ENCODE data around the gene STPG3. TPM values are rescaled to one million over a fixed set of nuclear protein-coding genes. Genes with fewer than 3 reads are reported as not detected.

The STPG3 gene
- total and polyA plus RNA-seq, 9 of the 15 experiments (the other 6 are each of a cell fraction or from before 2014, with no cell fraction given) = not detected

DNA sequence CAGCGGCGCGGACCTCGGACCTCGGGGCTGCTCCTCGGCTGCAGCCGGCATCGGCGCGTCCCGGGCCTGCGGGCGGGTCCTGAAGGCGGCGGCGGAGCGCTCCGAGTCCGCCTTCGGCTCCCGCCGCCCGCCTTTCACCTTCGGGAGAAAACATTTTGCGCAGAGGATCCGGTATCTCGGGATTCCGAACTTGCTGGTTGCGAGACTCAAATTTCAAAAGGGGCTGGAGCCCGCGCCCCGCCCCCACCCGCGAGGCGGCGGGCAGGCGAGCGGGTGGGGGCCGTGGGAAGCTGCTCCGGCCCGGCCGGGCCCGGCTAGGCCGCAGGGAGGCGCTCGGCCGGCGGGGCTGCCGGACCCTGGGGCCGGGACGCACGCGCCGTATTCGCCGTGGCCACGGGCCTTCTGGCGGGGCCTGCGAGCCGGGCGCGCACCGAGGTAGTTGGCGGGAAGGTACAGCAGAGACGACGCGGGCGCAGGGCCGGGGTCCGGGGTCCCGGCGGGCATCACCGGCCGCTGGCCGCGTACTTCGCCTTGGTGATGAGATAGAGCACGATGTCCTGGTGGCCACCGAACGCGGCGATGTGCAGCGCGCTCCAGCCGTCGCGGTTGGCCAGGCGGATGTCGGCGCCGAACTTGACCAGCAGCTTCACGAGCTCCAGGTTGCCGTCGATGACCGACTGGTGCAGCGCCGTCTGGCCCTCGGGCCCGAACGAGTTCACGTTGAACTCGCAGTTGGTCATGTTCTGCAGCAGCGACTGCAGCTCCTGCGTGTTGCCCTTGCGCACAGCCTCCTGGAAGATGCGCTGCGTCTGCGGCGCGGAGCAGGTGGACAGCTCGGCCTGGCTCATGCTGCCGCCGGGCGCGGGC lies 50.2 kb downstream of the STPG3 start (continued):
- TF ChIP-seq PRDM10 (IDR thresholded peaks at IDR 0.05; ENCODE audit: partially characterized antibody) = no peak
- TF ChIP-seq ATF1 (CRISPR knock-in tag; IDR thresholded peaks at IDR 0.05) = no peak
- TF ChIP-seq ATF1 (tag; IDR thresholded peaks at IDR 0.05) = peak; percentile 49; the same call in 1 of the 2 replicates
- peak; percentile 98 for TF ChIP-seq L3MBTL2 (IDR thresholded peaks at IDR 0.05)
- TF ChIP-seq BCOR (IDR thresholded peaks at IDR 0.05) = peak; percentile 46; the same call in 1 of the 2 replicates
- TF ChIP-seq FIP1L1 (IDR thresholded peaks at IDR 0.05; ENCODE audit: low read depth, low read length, poor library complexity, severe bottlenecking) = peak; percentile 66
- no peak for TF ChIP-seq SFPQ (IDR thresholded peaks at IDR 0.05; ENCODE audit: low read depth, low read length)
- TF ChIP-seq TCF7L2 (IDR thresholded peaks at IDR 0.05; ENCODE audit: low read depth, low read length) = no peak
- TF ChIP-seq SIN3A (IDR thresholded peaks at IDR 0.05; ENCODE audit: borderline replicate concordance in 2 of 2, control insufficient read depth in 1 of 2, low read depth in 2 of 2, low read length in 2 of 2) = peak in 1 of 2 experiments; percentile 46; a peak in 1 of 4 replicates
- TF ChIP-seq ZBTB8A (IDR thresholded peaks at IDR 0.05; ENCODE audit: partially characterized antibody) = no peak
- TF ChIP-seq ZNF592 (IDR thresholded peaks at IDR 0.05) = peak; percentile 66; the same call in 1 of the 2 replicates
- peak in 1 of 2 experiments; percentile 67; a peak in 2 of 4 replicates for TF ChIP-seq HDAC1 (IDR thresholded peaks at IDR 0.05)
- TF ChIP-seq E2F3 (CRISPR knock-in tag; IDR thresholded peaks at IDR 0.05) = peak; percentile 92
- no peak for TF ChIP-seq RAD51 (IDR thresholded peaks at IDR 0.05; ENCODE audit: borderline replicate concordance, low read depth)
- TF ChIP-seq TAL1 (IDR thresholded peaks at IDR 0.05) = no peak
